Hepatocyte (in vitro differentiated cells): ENCODE results near the gene FOXN3.

Experiments used
- CTCF ChIP-seq: fragments of 200-600 bp; sonication (generic); IDR thresholded peaks from 2 replicates; pipeline ENCODE4 v1.5.1; 2016; ENCODE audit warnings: antibody characterized with exemption, mild to moderate bottlenecking; ENCODE audit not compliant: poor library complexity
- EZH2 ChIP-seq: fragments of 200-600 bp; sonication (generic); IDR thresholded peaks from 2 replicates; pipeline ENCODE4 v1.6.1; 2016; ENCODE audit warnings: antibody characterized with exemption, mild to moderate bottlenecking, borderline replicate concordance

GRCh38 chr14:89244720-89245119, 172.3 kb downstream of the FOXN3 start:
- TF ChIP-seq CTCF, result no peak
- no peak for TF ChIP-seq EZH2
